ENCODE results near the gene SLC22A17.
"Not testable (repeated sequence)": the region's sequence is repeated elsewhere in the genome, so short reads cannot be mapped to it uniquely, and the experiment has no call there.

Gene SLC22A17

DNA sequence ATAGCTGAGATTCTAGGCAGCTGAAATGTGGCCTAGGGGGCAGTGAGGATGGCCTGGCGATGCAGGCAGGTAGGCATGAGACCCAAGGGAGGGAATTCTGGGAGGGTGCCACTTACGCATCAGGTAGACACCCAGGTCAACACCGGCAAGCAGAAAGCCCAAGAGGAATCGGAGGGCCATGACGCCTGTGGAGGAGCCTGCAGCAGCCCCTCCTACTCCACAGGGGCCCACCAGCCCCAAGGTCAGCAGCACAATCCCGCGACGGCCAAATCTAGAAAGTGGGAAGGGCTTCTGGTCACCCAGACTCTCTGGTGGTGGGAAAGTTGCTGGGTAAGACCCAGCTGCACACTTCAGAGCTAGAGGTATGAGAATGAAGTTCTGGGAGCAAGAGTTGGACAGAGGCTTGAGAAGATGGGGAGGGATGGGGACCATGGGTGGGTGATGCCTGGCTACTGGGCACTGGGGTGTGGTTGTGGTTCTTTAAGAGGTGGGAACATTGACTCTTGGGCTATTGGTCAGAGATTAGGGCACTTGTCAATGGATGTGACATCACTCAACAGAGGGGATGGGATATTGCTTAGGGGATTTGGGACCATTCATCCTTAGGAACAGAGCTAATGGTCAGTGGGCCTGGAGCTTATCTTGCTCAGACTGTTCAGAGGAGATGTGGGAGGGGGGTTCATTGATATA is 3.4 kb downstream of the SLC22A17 start:
- H3K4me1 Mint-ChIP-seq (ENCODE audit: low read depth) = no peaks in the 10 kb centered on the region
- H3K27me3 Mint-ChIP-seq = peaks cover 46% of the 10 kb centered on the region
- H3K36me3 Mint-ChIP-seq (ENCODE audit: low read depth) = no peaks in the 10 kb centered on the region
- no peaks in the 10 kb centered on the region for H3K9me3 Mint-ChIP-seq
- intact Hi-C loops (cut with micrococcal nuclease) = no loop called here
- no peak overlapping the region for H3K27ac Mint-ChIP-seq
- no peak overlapping the region for H3K4me3 Mint-ChIP-seq

DNA sequence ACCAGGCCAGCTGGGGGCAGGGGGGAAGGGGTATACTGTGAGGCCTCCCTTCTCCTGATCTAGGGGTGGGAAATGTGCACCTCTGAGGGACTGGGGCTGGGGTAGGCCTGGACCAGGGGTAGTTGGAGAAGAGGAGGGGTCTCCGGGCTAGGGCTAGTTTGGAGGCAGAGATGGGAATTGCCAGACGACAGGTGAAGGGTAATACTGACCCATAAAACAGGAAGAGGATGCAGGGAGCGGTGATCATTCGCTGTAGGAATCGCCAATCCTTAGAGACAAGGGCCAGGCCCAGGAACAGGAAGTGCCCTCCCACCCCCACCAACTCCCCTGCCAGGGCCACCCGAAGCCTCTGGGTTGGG is 4.4 kb downstream of the SLC22A17 start:
- intact Hi-C loops (cut with micrococcal nuclease) = no loop called here
- H3K4me3 Mint-ChIP-seq = no peak overlapping the region
- H3K36me3 Mint-ChIP-seq (ENCODE audit: low read depth) = no peaks in the 10 kb centered on the region
- no peaks in the 10 kb centered on the region for H3K9me3 Mint-ChIP-seq
- no peaks in the 10 kb centered on the region for H3K4me1 Mint-ChIP-seq (ENCODE audit: low read depth)
- H3K27ac Mint-ChIP-seq = no peak overlapping the region
- H3K27me3 Mint-ChIP-seq = peaks cover 35% of the 10 kb centered on the region

DNA sequence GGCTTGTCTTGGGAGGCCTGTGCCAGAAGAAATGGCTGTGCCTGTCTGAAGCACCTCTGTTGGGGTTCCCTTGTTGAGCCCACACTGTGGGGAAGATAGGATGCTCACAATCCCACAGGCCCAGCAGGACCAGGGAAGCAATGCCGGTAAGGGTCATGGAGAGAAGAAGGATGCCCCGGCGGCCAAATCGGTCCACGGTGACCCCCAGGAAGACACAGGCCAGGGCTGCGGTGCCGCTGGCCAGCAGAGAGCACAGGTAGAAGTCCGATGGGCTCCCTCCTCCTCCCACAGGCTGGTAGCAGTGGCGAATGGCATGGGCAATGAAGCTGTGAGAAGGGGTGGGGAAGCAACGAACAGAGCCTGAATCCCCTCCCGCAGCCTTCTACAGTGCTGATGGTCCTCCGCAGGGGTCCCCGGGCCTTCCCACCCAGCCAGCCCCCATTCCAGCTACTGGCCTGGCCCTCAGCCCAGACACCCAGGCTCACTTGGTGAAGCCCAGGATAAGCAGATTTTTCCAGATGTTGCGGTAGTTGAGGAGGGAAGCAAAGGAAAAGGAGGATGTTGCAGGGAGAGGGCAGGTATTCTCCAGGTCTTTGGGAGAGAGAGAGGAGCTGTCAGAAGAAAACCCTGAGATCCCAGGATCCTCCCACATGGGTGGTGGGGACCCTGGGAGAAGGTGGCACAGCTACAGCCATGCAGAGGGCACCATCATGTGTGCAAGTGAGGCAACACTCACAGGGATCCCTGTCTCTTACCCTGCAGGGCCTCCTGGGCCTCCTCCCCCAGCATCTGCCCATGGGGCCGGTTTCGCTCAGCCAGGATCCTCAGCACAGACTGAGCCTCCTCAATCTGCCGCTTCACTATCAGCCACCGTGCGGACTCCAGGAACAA is 5.0 kb downstream of the SLC22A17 start:
- Mint-ChIP-seq H3K4me3 (no peak overlapping the region), H3K27ac (no peak overlapping the region)
- intact Hi-C loops (cut with micrococcal nuclease) = no loop called here

DNA sequence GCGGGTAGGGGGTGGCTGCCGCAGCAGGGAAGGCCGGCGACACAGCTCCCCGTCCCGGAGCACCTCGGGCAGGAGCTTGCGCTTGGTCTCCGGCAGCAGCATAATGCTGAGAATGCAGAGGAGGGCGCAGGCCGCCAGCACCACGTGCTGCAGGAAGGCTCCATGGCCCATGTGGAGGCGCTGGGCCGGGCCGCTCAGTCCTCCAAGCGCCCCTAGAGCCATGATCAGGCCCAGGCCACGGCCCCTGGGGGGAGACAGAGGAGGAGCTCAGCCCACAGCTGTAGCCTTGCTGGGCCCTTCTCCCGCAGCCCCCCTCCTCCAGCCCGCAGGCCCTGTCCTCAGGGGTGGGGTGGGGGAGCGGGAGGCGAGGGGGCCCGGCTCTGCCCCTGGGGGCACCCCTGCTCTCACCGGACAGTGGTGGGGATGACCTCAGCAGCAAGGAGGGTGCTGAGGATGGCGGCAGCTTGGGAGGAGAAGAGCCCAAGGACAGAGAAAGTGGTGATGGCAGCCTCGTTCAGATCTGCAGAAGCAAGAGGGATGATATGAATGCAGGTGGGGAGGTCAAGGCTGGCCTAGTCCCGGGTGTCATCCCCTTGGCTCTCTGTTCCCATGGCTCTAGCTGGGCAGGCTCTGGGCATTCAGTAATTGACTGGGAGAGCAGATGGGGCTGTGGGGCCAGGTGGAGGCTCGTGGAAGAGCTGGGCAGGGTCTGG is 5.8 kb downstream of the SLC22A17 start:
- Mint-ChIP-seq H3K4me1 (ENCODE audit: low read depth) (no peaks in the 10 kb centered on the region), H3K27ac (no peak overlapping the region), H3K36me3 (ENCODE audit: low read depth) (no peaks in the 10 kb centered on the region), H3K9me3 (no peaks in the 10 kb centered on the region), H3K27me3 (peaks cover 28% of the 10 kb centered on the region), H3K4me3 (no peak overlapping the region)
- intact Hi-C loops (cut with micrococcal nuclease) = no loop called here

More for the DNA sequence above, 5.0 kb downstream of the SLC22A17 start:
- no peaks in the 10 kb centered on the region for H3K9me3 Mint-ChIP-seq
- no peaks in the 10 kb centered on the region for H3K4me1 Mint-ChIP-seq (ENCODE audit: low read depth)
- H3K36me3 Mint-ChIP-seq (ENCODE audit: low read depth) = no peaks in the 10 kb centered on the region
- peaks cover 29% of the 10 kb centered on the region for H3K27me3 Mint-ChIP-seq

DNA sequence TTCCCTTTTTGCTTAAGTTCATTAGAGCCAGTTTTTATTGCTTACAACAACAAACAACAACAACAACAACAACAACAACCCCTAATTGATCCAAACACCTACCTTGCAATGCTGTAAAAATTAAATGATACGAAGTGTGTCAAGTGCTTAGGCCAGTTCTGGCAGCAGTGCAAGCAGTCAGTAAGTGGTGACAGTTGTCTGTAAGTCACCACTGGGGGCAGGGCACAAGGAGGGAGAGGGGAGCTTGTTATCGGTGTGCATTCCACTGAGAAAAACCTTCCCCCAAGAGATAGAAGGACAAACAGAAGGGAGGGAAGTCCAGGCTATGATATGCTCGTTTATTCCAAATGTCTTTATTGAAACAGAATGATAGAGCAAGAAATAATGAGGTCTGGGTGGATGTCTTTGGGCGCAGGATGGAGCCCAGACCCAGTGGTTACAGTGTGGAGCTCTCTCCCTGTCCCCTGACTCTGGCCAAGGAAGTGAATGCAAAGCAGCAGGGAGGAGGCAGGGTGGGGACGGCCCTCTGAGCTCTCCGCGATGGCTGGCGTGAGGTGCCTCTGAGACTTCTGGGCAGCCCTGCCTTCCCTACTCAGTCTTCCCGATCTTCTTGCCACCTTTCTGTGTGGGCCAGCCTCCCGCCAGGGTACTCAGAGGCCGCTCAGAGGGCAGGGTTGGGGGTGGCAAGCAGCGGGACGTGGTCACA is 6.5 kb downstream of the SLC22A17 start:
- H3K36me3 Mint-ChIP-seq (ENCODE audit: low read depth) = no peaks in the 10 kb centered on the region
- no peak overlapping the region for H3K27ac Mint-ChIP-seq

DNA sequence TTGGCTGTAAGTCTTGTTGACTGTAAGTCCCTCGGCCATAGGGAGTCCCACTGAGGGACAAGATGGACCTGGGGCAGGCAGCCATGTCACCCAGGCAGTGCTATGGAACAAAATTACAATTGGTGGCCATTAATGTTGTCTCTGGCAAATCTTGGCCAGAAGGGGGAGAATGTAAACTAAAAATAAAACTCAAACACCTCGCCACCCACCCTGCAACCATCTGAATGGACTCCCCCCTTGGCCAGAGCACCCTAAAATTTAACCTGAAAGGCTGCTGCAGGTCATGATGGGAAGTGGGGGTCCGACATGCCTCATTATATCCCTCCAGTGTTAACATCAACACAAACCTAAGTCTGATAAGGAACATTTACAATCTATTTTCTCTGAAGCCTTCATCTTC is 8.2 kb downstream of the SLC22A17 start:
- no peak overlapping the region for H3K4me3 Mint-ChIP-seq
- H3K9me3 Mint-ChIP-seq = no peaks in the 10 kb centered on the region
- H3K27ac Mint-ChIP-seq = no peak overlapping the region
- H3K4me1 Mint-ChIP-seq (ENCODE audit: low read depth) = no peaks in the 10 kb centered on the region
- peaks cover 10% of the 10 kb centered on the region for H3K27me3 Mint-ChIP-seq
- intact Hi-C loops (cut with micrococcal nuclease) = no loop called here
- no peaks in the 10 kb centered on the region for H3K36me3 Mint-ChIP-seq (ENCODE audit: low read depth)

More for the DNA sequence above, 6.5 kb downstream of the SLC22A17 start:
- Mint-ChIP-seq H3K4me3 (no peak overlapping the region), H3K4me1 (ENCODE audit: low read depth) (no peaks in the 10 kb centered on the region), H3K9me3 (no peaks in the 10 kb centered on the region), H3K27me3 (peaks cover 23% of the 10 kb centered on the region)
- intact Hi-C loops (cut with micrococcal nuclease) = no loop called here

GRCh38 chr14:23339506-23340268 is 13.0 kb downstream of the SLC22A17 start:
- Mint-ChIP-seq H3K27me3 (peaks cover 13% of the 10 kb centered on the region), H3K9me3 (no peaks in the 10 kb centered on the region), H3K27ac (no peak overlapping the region), H3K4me1 (ENCODE audit: low read depth) (no peaks in the 10 kb centered on the region), H3K4me3 (no peak overlapping the region), H3K36me3 (ENCODE audit: low read depth) (no peaks in the 10 kb centered on the region)
- intact Hi-C loops (cut with micrococcal nuclease) = no loop called here

DNA sequence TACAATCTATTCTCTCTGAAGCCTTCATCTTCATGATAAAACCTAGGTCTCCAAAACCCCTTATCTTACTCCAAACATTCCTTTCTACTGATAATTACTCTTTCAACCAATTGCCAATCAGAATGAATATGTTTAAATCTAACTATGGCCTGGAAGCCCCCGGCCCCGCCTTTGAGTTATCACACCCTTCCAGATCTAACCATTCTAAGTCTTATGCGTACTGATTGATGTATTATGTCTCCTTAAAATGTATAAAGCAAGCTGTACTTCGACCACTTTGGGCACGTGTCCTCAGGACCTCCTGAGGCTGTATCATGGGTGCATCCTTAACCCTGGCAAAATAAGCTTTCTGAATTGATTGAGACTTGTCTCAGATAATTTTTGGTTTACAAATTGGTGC is 17.1 kb downstream of the SLC22A17 start:
- intact Hi-C loops (cut with micrococcal nuclease) = no loop called here
- H3K4me3 Mint-ChIP-seq = no peak overlapping the region
- no peaks in the 10 kb centered on the region for H3K9me3 Mint-ChIP-seq
- peaks cover 10% of the 10 kb centered on the region for H3K27me3 Mint-ChIP-seq
- H3K4me1 Mint-ChIP-seq (ENCODE audit: low read depth) = no peaks in the 10 kb centered on the region
- no peaks in the 10 kb centered on the region for H3K36me3 Mint-ChIP-seq (ENCODE audit: low read depth)
- H3K27ac Mint-ChIP-seq = no peak overlapping the region

DNA sequence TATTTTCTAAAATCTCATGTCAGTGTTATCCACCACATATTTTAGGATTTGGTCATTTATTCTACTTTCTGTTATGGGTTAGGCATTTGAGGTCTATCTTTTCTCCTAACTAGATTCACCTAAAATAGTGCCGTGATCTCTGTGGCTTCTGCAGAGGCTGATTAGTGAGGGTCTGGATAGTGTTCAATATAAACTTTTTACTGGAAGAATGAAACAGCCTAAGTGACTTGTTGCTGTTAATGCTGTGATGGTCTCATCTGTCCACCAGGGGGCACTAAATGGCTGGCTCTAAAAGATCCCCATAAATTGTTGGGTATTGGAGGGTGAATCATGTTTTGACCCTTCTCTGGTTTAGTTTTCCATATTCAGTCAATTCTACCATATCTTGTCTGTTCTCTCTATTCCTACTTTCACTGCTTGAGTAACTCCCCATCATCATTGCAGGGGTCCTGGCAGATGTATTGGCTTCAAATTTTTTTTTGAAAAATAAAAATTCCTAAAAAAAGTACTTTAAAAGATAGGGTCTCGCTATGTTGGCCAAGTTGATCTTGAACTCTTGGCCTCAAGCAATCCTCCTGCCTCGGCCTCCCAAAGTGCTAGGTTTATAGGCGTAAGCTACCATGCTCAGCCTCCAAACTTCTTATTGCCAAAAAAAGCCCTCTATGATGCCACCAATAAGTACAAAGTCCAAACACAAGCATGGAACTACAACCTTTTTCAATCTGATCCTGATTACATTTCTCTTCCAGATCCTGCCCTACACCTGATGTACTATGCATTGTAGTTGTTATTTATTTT is 24.5 kb downstream of the SLC22A17 start:
- Mint-ChIP-seq H3K36me3 (ENCODE audit: low read depth) (peaks cover 33% of the 10 kb centered on the region), H3K4me3 (no peak overlapping the region), H3K27ac (no peak overlapping the region), H3K4me1 (ENCODE audit: low read depth) (peaks cover 20% of the 10 kb centered on the region), H3K27me3 (peaks cover 3% of the 10 kb centered on the region), H3K9me3 (no peaks in the 10 kb centered on the region)
- intact Hi-C loops (cut with micrococcal nuclease) = loop anchor here (2.0 to 10.0 kb wide), 2 partner anchors 53 to 63 kb away; no protein-coding TSS in a partner anchor

- H3K27ac Mint-ChIP-seq = no peak overlapping the region
- no peaks in the 10 kb centered on the region for H3K27me3 Mint-ChIP-seq
- H3K36me3 Mint-ChIP-seq (ENCODE audit: low read depth) = peaks cover 47% of the 10 kb centered on the region
- H3K9me3 Mint-ChIP-seq = no peaks in the 10 kb centered on the region
- H3K4me1 Mint-ChIP-seq (ENCODE audit: low read depth) = peaks cover 31% of the 10 kb centered on the region
- no peak overlapping the region for H3K4me3 Mint-ChIP-seq
- intact Hi-C loops (cut with micrococcal nuclease) = loop anchor here (2.0 to 10.0 kb wide), 2 partner anchors 54 to 62 kb away; no protein-coding TSS in a partner anchor
Measured at GRCh38 chr14:23326491-23327332, 26.0 kb downstream of the SLC22A17 start.

DNA sequence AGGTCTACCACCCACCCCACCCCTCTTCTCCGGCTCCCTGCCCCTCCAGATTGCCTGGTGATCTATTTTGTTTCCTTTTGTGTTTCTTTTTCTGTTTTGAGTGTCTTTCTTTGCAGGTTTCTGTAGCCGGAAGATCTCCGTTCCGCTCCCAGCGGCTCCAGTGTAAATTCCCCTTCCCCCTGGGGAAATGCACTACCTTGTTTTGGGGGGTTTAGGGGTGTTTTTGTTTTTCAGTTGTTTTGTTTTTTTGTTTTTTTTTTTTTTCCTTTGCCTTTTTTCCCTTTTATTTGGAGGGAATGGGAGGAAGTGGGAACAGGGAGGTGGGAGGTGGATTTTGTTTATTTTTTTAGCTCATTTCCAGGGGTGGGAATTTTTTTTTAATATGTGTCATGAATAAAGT is 26.9 kb downstream of the SLC22A17 start:
- not testable (repeated sequence) for H3K9me3 Mint-ChIP-seq, H3K27me3 Mint-ChIP-seq, H3K27ac Mint-ChIP-seq, H3K4me3 Mint-ChIP-seq
- Mint-ChIP-seq H3K4me1 (ENCODE audit: low read depth) (peaks cover 32% of the 10 kb centered on the region), H3K36me3 (ENCODE audit: low read depth) (peaks cover 47% of the 10 kb centered on the region)
- intact Hi-C loops (cut with micrococcal nuclease) = loop anchor here (2.0 to 10.0 kb wide), 2 partner anchors 55 to 61 kb away; no protein-coding TSS in a partner anchor

DNA sequence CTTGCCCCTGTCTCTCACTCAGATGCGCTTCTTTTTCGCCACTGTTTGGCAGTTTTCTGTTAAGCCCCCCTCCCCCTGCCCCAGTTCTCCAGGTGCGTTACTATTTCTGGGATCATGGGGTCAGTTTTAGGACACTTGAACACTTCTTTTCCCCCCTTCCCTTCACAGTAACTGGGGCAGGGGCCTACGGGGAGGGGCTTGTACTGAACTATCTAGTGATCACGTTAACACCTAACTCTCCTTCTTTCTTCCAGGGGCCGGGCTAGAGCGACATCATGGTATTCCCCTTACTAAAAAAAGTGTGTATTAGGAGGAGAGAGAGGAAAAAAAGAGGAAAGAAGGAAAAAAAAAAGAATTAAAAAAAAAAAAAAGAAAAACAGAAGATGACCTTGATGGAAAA is 27.7 kb downstream of the SLC22A17 start:
- Mint-ChIP-seq H3K36me3 (ENCODE audit: low read depth) (peaks cover 53% of the 10 kb centered on the region), H3K9me3 (no peaks in the 10 kb centered on the region), H3K4me3 (no peak overlapping the region), H3K27ac (no peak overlapping the region), H3K27me3 (no peaks in the 10 kb centered on the region), H3K4me1 (ENCODE audit: low read depth) (peaks cover 40% of the 10 kb centered on the region)
- intact Hi-C loops (cut with micrococcal nuclease) = loop anchor here (5.0 to 10.0 kb wide), 2 partner anchors 60 to 242 kb away; partner anchors contain the start of gene AP1G2

Measured in dendritic cell treated with granulocyte-macrophage colony-stimulating factor and Interleukin-4, amounts not matched to agents 40 ng/mL and 50 ng/mL, for 4 days (primary cell).